Suprapubic skin (tissue), 4 donors: ENCODE measurements around the gene TMEM125. TPM values are rescaled to one million over a fixed set of nuclear protein-coding genes. Genes with fewer than 3 reads are reported as not detected.

Experiments used
- DNase-seq, 2 donors: peaks; one replicate each; pipeline ENCODE4 v3.0.0-alpha.2; 2019; ENCODE audit warnings: low spot score in 2 of 2
- H3K27ac ChIP-seq: fragments of 200-600 bp; sonication (generic); one replicate; pipeline ENCODE4 v1.5.1; 2019
- H3K27me3 ChIP-seq: fragments of 200-600 bp; sonication (generic); one replicate; pipeline ENCODE4 v1.5.1; 2019
- H3K36me3 ChIP-seq: fragments of 200-600 bp; sonication (generic); one replicate; pipeline ENCODE4 v1.5.1; 2019
- H3K4me1 ChIP-seq: fragments of 200-600 bp; sonication (generic); one replicate; pipeline ENCODE4 v1.5.1; 2019
- H3K4me3 ChIP-seq: fragments of 200-600 bp; sonication (generic); one replicate; pipeline ENCODE4 v1.5.1; 2019; ENCODE audit warnings: mild to moderate bottlenecking
- H3K9me3 ChIP-seq: fragments of 200-600 bp; sonication (generic); one replicate; pipeline ENCODE4 v1.5.1; 2019
- EP300 ChIP-seq: sonication (generic); formaldehyde crosslinking; IDR thresholded peaks from one replicate; pipeline ENCODE4 v1.6.1; 2017; ENCODE audit warnings: antibody characterized with exemption
- POLR2A ChIP-seq, 2 donors: fragments of 450-650 bp; IDR thresholded peaks; one replicate each; pipeline ENCODE4 v1.6.1; 2017; ENCODE audit warnings: antibody characterized with exemption in 2 of 2, mild to moderate bottlenecking in 2 of 2, moderate library complexity in 2 of 2
- POLR2AphosphoS5 ChIP-seq, 3 donors: sonication (generic); formaldehyde crosslinking; IDR thresholded peaks; one replicate each; pipeline ENCODE4 v1.6.1; 2017; ENCODE audit warnings: antibody characterized with exemption in 3 of 3
- WGBS: methylation state at CpG from one replicate; pipeline ENCODE4 v1.1.5; 2018; 5-methylcytosine and 5-hydroxymethylcytosine counted together
- total RNA-seq, 4 donors: library from RNA; depleted of rRNA; stranded (reverse); fragments of >200 nt; gene quantifications; one replicate each; pipeline ENCODE4 v1.1.0, GENCODE V29; 2016
- TF ChIP-seq, protein P1 (sequence below), 2 donors: fragments of 200-600 bp in 1 of 2; fragments of 450-650 bp in 1 of 2; sonication (generic) in 1 of 2; IDR thresholded peaks; one replicate each; pipeline ENCODE4 v1.5.1; 2016 to 2019; ENCODE audit warnings: antibody characterized with exemption in 2 of 2, mild to moderate bottlenecking in 1 of 2, moderate library complexity in 1 of 2

Gene TMEM125
- total RNA-seq, 4 donors from 2014 or later: 5.7 to 27.1 (median 14.8) TPM

DNA sequence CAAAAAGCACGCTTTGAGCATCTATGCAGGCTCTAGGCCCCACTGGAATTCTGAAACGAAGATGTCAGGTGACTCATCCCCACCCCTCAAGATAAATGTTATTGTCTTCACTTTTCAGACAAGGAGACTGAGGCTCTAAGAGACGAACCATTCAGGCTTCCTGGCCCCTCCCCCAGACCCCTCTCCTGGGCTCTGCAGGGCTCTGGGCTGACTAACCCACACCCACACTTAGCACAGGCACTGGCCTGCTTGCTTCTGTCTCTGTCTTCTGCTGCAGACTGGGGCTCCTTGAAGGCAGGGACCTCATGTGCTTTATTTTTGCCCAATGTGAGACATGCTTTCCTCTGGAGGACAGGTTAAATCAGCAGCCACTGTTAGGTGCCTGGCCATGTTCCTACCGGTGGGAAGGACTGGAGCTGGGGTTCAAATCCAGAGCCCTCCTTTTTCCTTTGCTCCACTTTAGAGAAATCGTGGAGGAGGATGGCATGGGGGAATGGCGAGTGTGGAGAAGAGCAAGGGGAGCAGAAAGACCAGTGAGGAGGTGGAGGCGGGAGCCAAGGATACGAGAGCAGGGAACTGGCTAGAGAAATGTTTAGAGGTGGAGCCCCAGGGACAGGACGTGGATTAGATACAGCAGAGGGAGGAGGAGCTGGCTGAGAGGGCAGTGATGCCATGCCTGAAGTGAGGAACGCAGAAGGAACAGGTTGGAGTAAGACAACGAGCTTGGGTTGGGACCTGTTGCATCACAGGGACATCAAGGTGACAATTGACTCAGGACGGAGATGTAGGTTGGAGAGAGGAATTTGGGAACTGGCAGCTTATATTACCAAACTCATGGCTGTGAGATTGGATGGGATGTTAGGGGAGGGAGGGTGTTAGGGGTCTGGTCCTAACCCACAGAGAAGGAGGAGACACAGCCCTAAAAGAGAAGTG is 1.7 kb downstream of the TMEM125 start:
- WGBS: 64% methylated on average over 12 of the region's 12 CpGs
- peak; percentile 28 to 52 for DNase-seq
- TF ChIP-seq, protein P1, sequence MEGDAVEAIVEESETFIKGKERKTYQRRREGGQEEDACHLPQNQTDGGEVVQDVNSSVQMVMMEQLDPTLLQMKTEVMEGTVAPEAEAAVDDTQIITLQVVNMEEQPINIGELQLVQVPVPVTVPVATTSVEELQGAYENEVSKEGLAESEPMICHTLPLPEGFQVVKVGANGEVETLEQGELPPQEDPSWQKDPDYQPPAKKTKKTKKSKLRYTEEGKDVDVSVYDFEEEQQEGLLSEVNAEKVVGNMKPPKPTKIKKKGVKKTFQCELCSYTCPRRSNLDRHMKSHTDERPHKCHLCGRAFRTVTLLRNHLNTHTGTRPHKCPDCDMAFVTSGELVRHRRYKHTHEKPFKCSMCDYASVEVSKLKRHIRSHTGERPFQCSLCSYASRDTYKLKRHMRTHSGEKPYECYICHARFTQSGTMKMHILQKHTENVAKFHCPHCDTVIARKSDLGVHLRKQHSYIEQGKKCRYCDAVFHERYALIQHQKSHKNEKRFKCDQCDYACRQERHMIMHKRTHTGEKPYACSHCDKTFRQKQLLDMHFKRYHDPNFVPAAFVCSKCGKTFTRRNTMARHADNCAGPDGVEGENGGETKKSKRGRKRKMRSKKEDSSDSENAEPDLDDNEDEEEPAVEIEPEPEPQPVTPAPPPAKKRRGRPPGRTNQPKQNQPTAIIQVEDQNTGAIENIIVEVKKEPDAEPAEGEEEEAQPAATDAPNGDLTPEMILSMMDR (IDR thresholded peaks at IDR 0.05): no peak
- TF ChIP-seq EP300 (no peak), POLR2A (IDR thresholded peaks at IDR 0.05) (no peak), POLR2AphosphoS5 (IDR thresholded peaks at IDR 0.05) (no peak)
- H3K27me3 ChIP-seq: peaks cover 6% of the 10 kb centered on the region
- H3K4me1 ChIP-seq: peaks cover 17% of the 10 kb centered on the region
- H3K9me3 ChIP-seq: no peaks in the 10 kb centered on the region
- no peaks in the 10 kb centered on the region for H3K36me3 ChIP-seq
- peak overlapping the region; percentile 10 for H3K4me3 ChIP-seq
- peak overlapping the region; percentile 10 for H3K27ac ChIP-seq

DNA sequence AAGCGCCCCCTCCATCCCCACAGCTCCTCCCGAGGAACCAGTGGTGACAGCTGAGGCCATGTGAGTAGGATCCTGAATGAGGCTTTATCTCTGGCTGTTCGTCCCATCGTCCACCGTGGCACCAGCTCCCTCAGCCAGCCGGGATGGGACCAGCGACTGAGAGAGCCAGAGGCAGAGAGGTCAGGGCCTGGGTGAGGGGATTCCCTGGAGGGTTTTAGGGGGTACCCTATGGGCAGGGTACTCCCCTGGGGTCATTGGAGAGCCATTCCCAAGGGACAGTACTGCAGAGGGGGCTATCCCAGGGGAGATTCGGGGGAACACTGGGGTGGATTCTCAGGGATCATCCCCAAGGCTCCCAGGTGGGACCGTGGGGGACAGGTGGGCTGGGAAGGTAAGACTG is 2.4 kb downstream of the TMEM125 start:
- H3K27ac ChIP-seq: no peak overlapping the region

DNA sequence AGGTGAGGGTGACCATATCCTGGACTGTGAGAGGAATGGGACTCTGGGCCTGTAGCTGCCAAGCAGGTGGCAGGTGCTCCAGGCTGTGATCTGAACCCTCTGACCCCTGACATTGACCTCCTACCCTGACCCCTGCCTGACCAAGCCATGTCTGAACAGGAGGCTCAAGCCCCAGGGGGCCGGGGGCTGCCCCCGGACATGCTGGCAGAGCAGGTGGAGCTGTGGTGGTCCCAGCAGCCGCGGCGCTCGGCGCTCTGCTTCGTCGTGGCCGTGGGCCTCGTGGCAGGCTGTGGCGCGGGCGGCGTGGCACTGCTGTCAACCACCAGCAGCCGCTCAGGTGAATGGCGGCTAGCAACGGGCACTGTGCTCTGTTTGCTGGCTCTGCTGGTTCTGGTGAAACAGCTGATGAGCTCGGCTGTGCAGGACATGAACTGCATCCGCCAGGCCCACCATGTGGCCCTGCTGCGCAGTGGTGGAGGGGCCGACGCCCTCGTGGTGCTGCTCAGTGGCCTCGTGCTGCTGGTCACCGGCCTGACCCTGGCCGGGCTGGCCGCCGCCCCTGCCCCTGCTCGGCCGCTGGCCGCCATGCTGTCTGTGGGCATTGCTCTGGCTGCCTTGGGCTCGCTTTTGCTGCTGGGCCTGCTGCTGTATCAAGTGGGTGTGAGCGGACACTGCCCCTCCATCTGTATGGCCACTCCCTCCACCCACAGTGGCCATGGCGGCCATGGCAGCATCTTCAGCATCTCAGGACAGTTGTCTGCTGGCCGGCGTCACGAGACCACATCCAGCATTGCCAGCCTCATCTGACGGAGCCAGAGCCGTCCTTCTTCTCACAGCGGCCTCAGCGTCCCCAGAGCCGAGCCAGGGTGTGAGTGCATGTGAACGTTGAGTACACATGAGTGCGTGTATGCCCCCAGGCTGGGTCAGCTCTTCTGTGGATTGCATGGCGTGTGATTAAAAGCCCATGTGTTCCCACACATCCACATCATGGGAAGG is 3.1 kb downstream of the TMEM125 start:
- 100% methylated on average over 10 of the region's 46 CpGs for WGBS
- DNase-seq: peak; percentile 50 to 57
- H3K4me1 ChIP-seq: peaks cover 17% of the 10 kb centered on the region

More for the DNA sequence above, 2.4 kb downstream of the TMEM125 start:
- peaks cover 17% of the 10 kb centered on the region for H3K4me1 ChIP-seq
- TF ChIP-seq, protein P1 (IDR thresholded peaks at IDR 0.05): no peak
- no peak for TF ChIP-seq POLR2AphosphoS5 (IDR thresholded peaks at IDR 0.05)
- no peak for TF ChIP-seq POLR2A (IDR thresholded peaks at IDR 0.05)
- DNase-seq: peak; percentile 41 to 68
- no peaks in the 10 kb centered on the region for H3K9me3 ChIP-seq
- no peak overlapping the region for H3K4me3 ChIP-seq
- WGBS: 63% methylated on average over 9 of the region's 9 CpGs
- H3K36me3 ChIP-seq: no peaks in the 10 kb centered on the region
- peaks cover 6% of the 10 kb centered on the region for H3K27me3 ChIP-seq

DNA sequence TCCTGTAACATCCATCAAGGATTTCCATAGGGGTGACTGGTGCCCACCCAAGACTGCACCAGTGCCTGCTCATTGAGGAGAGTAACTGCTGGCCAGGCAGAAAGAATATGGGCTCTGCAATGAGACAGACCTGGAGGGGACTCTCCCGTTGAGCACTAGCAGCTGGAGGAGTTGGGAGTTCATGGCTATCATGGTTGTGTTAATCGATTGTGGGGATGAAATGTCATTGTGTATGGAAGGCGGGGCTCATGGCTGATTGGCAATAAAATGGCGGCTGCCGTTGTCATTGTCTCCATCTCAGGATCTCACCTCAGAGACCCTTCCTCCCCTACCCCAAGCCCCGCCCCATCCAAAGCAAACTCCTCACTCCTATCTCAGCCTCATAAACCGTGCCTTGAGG is 3.9 kb downstream of the TMEM125 start:
- H3K36me3 ChIP-seq: no peaks in the 10 kb centered on the region
- peaks cover 17% of the 10 kb centered on the region for H3K4me1 ChIP-seq
- H3K27ac ChIP-seq: no peak overlapping the region
- DNase-seq: no peak
- TF ChIP-seq, protein P1 (IDR thresholded peaks at IDR 0.05): no peak
- no peak for TF ChIP-seq POLR2AphosphoS5 (IDR thresholded peaks at IDR 0.05)
- TF ChIP-seq POLR2A (IDR thresholded peaks at IDR 0.05): no peak
- no peak for TF ChIP-seq EP300
- peaks cover 6% of the 10 kb centered on the region for H3K27me3 ChIP-seq
- H3K9me3 ChIP-seq: no peaks in the 10 kb centered on the region
- 94% methylated on average over 7 of the region's 7 CpGs for WGBS
- H3K4me3 ChIP-seq: no peak overlapping the region

More for the DNA sequence above, 3.1 kb downstream of the TMEM125 start:
- peaks cover 6% of the 10 kb centered on the region for H3K27me3 ChIP-seq
- no peaks in the 10 kb centered on the region for H3K36me3 ChIP-seq
- no peak overlapping the region for H3K27ac ChIP-seq
- H3K9me3 ChIP-seq: no peaks in the 10 kb centered on the region
- H3K4me3 ChIP-seq: no peak overlapping the region
- TF ChIP-seq EP300 (no peak), POLR2AphosphoS5 (IDR thresholded peaks at IDR 0.05) (no peak), POLR2A (IDR thresholded peaks at IDR 0.05) (no peak)
- TF ChIP-seq, protein P1 (IDR thresholded peaks at IDR 0.05): no peak
